Central memory CD4-positive, alpha-beta T cell (primary cell): ENCODE measurements around the gene ATL3.
"Not testable (repeated sequence)": the region's sequence is repeated elsewhere in the genome, so short reads cannot be mapped to it uniquely, and the experiment has no call there.

Source experiments
- DNase-seq: peaks from one replicate; pipeline ENCODE4 v3.0.0; 2022
- total RNA-seq, 3 experiments: gene quantifications; one replicate each; lab custom pipeline; 2026; lab: John Stamatoyannopoulos, UW

Gene ATL3
- 75.4 to 249 (median 220) reads per million in 3 experiments for total RNA-seq

GRCh38 chr11:63671322-63672155, at the start of gene ATL3:
ATL3 (minus strand) TSS chr11:63671376; CDS start chr11:63671335, 41 bp downstream.
- DNase-seq, result peak; percentile 90

GRCh38 chr11:63720611-63721010, 49.4 kb upstream of the ATL3 start:
- DNase-seq, result no peak

GRCh38 chr11:63719987-63720386, 48.8 kb upstream of the ATL3 start:
- DNase-seq, result no peak

- no peak for DNase-seq
Measured at GRCh38 chr11:63719001-63719400, 47.8 kb upstream of the ATL3 start.

- DNase-seq, result no peak
Measured at GRCh38 chr11:63716046-63716445, 44.9 kb upstream of the ATL3 start.

GRCh38 chr11:63713766-63714165, 42.6 kb upstream of the ATL3 start:
- DNase-seq, result no peak

- no peak for DNase-seq
Measured at GRCh38 chr11:63711838-63712237, 40.7 kb upstream of the ATL3 start.

GRCh38 chr11:63710476-63711217, 39.5 kb upstream of the ATL3 start:
- DNase-seq, result no peak

GRCh38 chr11:63709336-63709884, 38.2 kb upstream of the ATL3 start:
- DNase-seq, result no peak

- DNase-seq, result no peak
Measured at GRCh38 chr11:63708764-63709163, 37.6 kb upstream of the ATL3 start.

GRCh38 chr11:63705526-63705925, 34.4 kb upstream of the ATL3 start:
- no peak for DNase-seq

GRCh38 chr11:63699896-63700295, 28.7 kb upstream of the ATL3 start:
- DNase-seq, result no peak

GRCh38 chr11:63698976-63699733, 28.0 kb upstream of the ATL3 start:
- DNase-seq, result no peak

- DNase-seq, result no peak
Measured at GRCh38 chr11:63694596-63694995, 23.4 kb upstream of the ATL3 start.

- DNase-seq, result no peak
Measured at GRCh38 chr11:63687845-63688244, 16.7 kb upstream of the ATL3 start.

GRCh38 chr11:63686926-63687325, 15.8 kb upstream of the ATL3 start:
- no peak for DNase-seq

- not testable (repeated sequence) for DNase-seq
Measured at GRCh38 chr11:63685158-63685721, 14.1 kb upstream of the ATL3 start.

- no peak for DNase-seq
Measured at GRCh38 chr11:63683133-63683991, 12.2 kb upstream of the ATL3 start.

GRCh38 chr11:63682066-63683021, 11.2 kb upstream of the ATL3 start:
- DNase-seq, result no peak
